A549 (cell line): ENCODE measurements around the gene CECR2. TPM values are rescaled to one million over a fixed set of nuclear protein-coding genes. Genes with fewer than 3 reads are reported as not detected.

Experiments used
- ATAC-seq, 2 experiments: fragments of 200-7000 bp in 1 of 2; fragments of >200 bp in 1 of 2; cut with Nextera tagmentation in 1 of 2; cut with Tn5 transposase in 1 of 2; 3 replicates each; pipeline versions ENCODE4 v1.8.0 to v1.9.1; 2018 to 2020; ENCODE audit warnings: mild to moderate bottlenecking in 1 of 2, moderate library complexity in 1 of 2
- CTCF ChIA-PET: fragments of 300-600 bp; sonication (Branson Sonifier 250); formaldehyde crosslinking; extraction: SDS; loops from one replicate; lab custom pipeline; 2021; ENCODE audit warnings: antibody characterized with exemption, inconsistent platforms; lab: Yijun Ruan, JAX
- POLR2A ChIA-PET: fragments of 350-600 bp; formaldehyde crosslinking; extraction: SDS; loops from one replicate; lab custom pipeline; 2021; ENCODE audit warnings: antibody characterized with exemption, inconsistent platforms; lab: Yijun Ruan, JAX
- DNase-seq, 2 experiments: peaks; one replicate each; pipeline versions ENCODE4 v3.0.0 to v3.0.0-alpha.2; 2011 to 2016; ENCODE audit warnings: low read depth in 1 of 2, low spot score in 1 of 2
- FAIRE-seq: peaks from 2 replicates; lab custom pipeline; 2011; peaks lifted over from hg19 to GRCh38; lab: Jason Lieb, UNC
- H3K27ac ChIP-seq, 2 experiments: fragments of >200 bp; sonication (Bioruptor Twin); formaldehyde crosslinking; 3 replicates each; pipeline ENCODE4 v1.5.1; 2016 to 2017
- H3K4me1 ChIP-seq: fragments of >200 bp; sonication (Bioruptor Twin); formaldehyde crosslinking; 3 replicates; pipeline ENCODE4 v1.6.1; 2016
- H3K4me2 ChIP-seq: fragments of >200 bp; sonication (Bioruptor Twin); formaldehyde crosslinking; 3 replicates; pipeline ENCODE4 v1.6.1; 2016
- H3K4me3 ChIP-seq: fragments of >200 bp; sonication (Bioruptor Twin); formaldehyde crosslinking; 3 replicates; pipeline ENCODE4 v1.5.1; 2016
- H3K9me3 ChIP-seq: fragments of >200 bp; sonication (Bioruptor Twin); formaldehyde crosslinking; 3 replicates; pipeline ENCODE4 v1.6.1; 2016
- CBX8 ChIP-seq: fragments of 200-600 bp; sonication (generic); IDR thresholded peaks from 2 replicates; pipeline ENCODE4 v1.6.1; 2016
- CEBPB ChIP-seq, 2 experiments: fragments of >200 bp in 1 of 2; sonication (Bioruptor Twin) in 1 of 2; formaldehyde crosslinking in 1 of 2; IDR thresholded peaks; 2 replicates each; pipeline ENCODE4 v1.6.1; 2012 to 2016
- CHD4 ChIP-seq: fragments of 200-600 bp; sonication (generic); IDR thresholded peaks from 2 replicates; pipeline ENCODE4 v1.6.1; 2016; ENCODE audit warnings: antibody characterized with exemption, mild to moderate bottlenecking, borderline replicate concordance
- ELK1 ChIP-seq: fragments of 150-350 bp; IDR thresholded peaks from 2 replicates; pipeline ENCODE4 v1.6.1; 2014; ENCODE audit warnings: low read depth, mild to moderate bottlenecking, low read length
- ESRRA ChIP-seq: fragments of 150-350 bp; IDR thresholded peaks from 2 replicates; pipeline ENCODE4 v1.6.1; 2014; ENCODE audit warnings: mild to moderate bottlenecking, low read length, borderline replicate concordance
- FOSL2 ChIP-seq, 2 experiments: fragments of 450-650 bp in 1 of 2; fragments of >200 bp in 1 of 2; sonication (Bioruptor Twin) in 1 of 2; formaldehyde crosslinking; IDR thresholded peaks; 2 replicates each; pipeline versions ENCODE4 v1.5.0 to v1.6.1; 2016 to 2020; ENCODE audit warnings: mild to moderate bottlenecking in 1 of 2, moderate library complexity in 1 of 2
- GATA3 ChIP-seq: IDR thresholded peaks from 2 replicates; pipeline ENCODE4 v1.6.1; 2012; ENCODE audit warnings: borderline replicate concordance
- HDAC2 ChIP-seq: fragments of 200-600 bp; sonication (generic); IDR thresholded peaks from 2 replicates; pipeline ENCODE4 v1.6.1; 2016
- HOXB13 ChIP-seq: fragments of 250-450 bp; sonication (Bioruptor Pico); IDR thresholded peaks from 2 replicates; pipeline ENCODE4 v1.5.0; 2020; ENCODE audit warnings: low read depth, mild to moderate bottlenecking, moderate library complexity
- JUNB ChIP-seq: fragments of >200 bp; sonication (Bioruptor Twin); formaldehyde crosslinking; IDR thresholded peaks from 2 replicates; pipeline ENCODE4 v1.6.1; 2016
- MAFK ChIP-seq: fragments of 450-650 bp; IDR thresholded peaks from 2 replicates; pipeline ENCODE4 v1.6.1; 2014; ENCODE audit not compliant: partially characterized antibody
- RAD21 ChIP-seq, 2 experiments: fragments of >200 bp in 1 of 2; sonication (Bioruptor Twin) in 1 of 2; formaldehyde crosslinking in 1 of 2; IDR thresholded peaks in 1 of 2; conservative IDR thresholded peaks in 1 of 2; 2 replicates in 1 of 2; 3 replicates in 1 of 2; pipeline ENCODE4 v1.6.1; 2012 to 2018; ENCODE audit warnings: inconsistent platforms in 1 of 2
- RFX5 ChIP-seq: fragments of 450-650 bp; IDR thresholded peaks from 2 replicates; pipeline ENCODE4 v1.7.1; 2014; ENCODE audit warnings: antibody characterized with exemption, mild to moderate bottlenecking, moderate library complexity
- SREBF2 ChIP-seq: fragments of 450-650 bp; IDR thresholded peaks from 2 replicates; pipeline ENCODE4 v1.6.1; 2014; ENCODE audit warnings: mild to moderate bottlenecking, moderate library complexity
- TP53 ChIP-seq: fragments of 250-450 bp; sonication (Bioruptor Pico); IDR thresholded peaks from 2 replicates; pipeline ENCODE4 v1.5.0; 2021; ENCODE audit warnings: mild to moderate bottlenecking, moderate library complexity
- USF2 ChIP-seq: fragments of 450-650 bp; IDR thresholded peaks from 2 replicates; pipeline ENCODE4 v1.6.1; 2014; ENCODE audit warnings: antibody characterized with exemption
- ZC3H11A ChIP-seq: fragments of 450-650 bp; IDR thresholded peaks from 2 replicates; pipeline ENCODE4 v1.6.1; 2014; ENCODE audit warnings: antibody characterized with exemption, mild to moderate bottlenecking
- ZFP36 ChIP-seq: fragments of 450-650 bp; IDR thresholded peaks from 2 replicates; pipeline ENCODE4 v1.6.1; 2014; ENCODE audit warnings: borderline replicate concordance; ENCODE audit not compliant: partially characterized antibody
- ZNF302 ChIP-seq: fragments of 250-450 bp; sonication (Bioruptor Pico); IDR thresholded peaks from 2 replicates; pipeline ENCODE4 v1.9.0; 2021; ENCODE audit warnings: inconsistent platforms, mild to moderate bottlenecking, moderate library complexity
- ZSCAN20 ChIP-seq: fragments of 250-450 bp; sonication (Bioruptor Pico); IDR thresholded peaks from 2 replicates; pipeline ENCODE4 v1.8.0; 2022; ENCODE audit warnings: mild to moderate bottlenecking, moderate library complexity
- WGBS: methylation state at CpG from one replicate; pipeline ENCODE4 v1.1.6; 2017; ENCODE audit errors: missing lambda C conversion rate; 5-methylcytosine and 5-hydroxymethylcytosine counted together
- polyA plus RNA-seq, 4 experiments: library from polyadenylated mRNA; depleted of rRNA in 3 of 4; stranded (reverse); fragments of >200 nt; fragmentation: RNase III in 1 of 4; extraction: RNeasy Plus Mini Kit Qiagen cat#74134 plus additional on column Dnase treatment in 1 of 4; gene quantifications; 2 replicates in 3 of 4; 3 replicates in 1 of 4; pipeline ENCODE4 v1.2.3, GENCODE V29; 2011 to 2017
- TF ChIP-seq, protein P1 (sequence below): IDR thresholded peaks from 2 replicates; pipeline ENCODE4 v1.6.1; 2012

The CECR2 gene
- polyA plus RNA-seq, 2 of the 4 experiments (the other 2 are of a cell fraction) = 0.01 to 0.06 TPM

- TF ChIP-seq HOXB13 (CRISPR knock-in tag) = no peak
These were observed 207.2 kb downstream of the CECR2 start (continued) for GRCh38 chr22:17576470-17576869.

GRCh38 chr22:17578136-17578754 is 209.0 kb downstream of the CECR2 start:
- Histone ChIP-seq H3K9me3 (no peaks in the 10 kb centered on the region), H3K4me1 (no peaks in the 10 kb centered on the region), H3K27ac (no peak overlapping the region)
- FAIRE-seq = no peak
- no peak for DNase-seq
- no peak for TF ChIP-seq ZSCAN20
- no peak for TF ChIP-seq HDAC2
- no peak for TF ChIP-seq TP53
- TF ChIP-seq, all 56 proteins: peak for 0
- Histone ChIP-seq H3K4me3 (no peak overlapping the region), H3K4me2 (no peak overlapping the region)
- ATAC-seq = no peak
- ChIA-PET POLR2A (no interaction called here), CTCF (interaction anchor here (0.8 to 0.9 kb wide), 2 partner anchors 9 to 20 kb away, joined by 3 to 5 read pairs; no protein-coding TSS in a partner anchor)
- 73% methylated on average over 11 of the region's 11 CpGs for WGBS

DNA sequence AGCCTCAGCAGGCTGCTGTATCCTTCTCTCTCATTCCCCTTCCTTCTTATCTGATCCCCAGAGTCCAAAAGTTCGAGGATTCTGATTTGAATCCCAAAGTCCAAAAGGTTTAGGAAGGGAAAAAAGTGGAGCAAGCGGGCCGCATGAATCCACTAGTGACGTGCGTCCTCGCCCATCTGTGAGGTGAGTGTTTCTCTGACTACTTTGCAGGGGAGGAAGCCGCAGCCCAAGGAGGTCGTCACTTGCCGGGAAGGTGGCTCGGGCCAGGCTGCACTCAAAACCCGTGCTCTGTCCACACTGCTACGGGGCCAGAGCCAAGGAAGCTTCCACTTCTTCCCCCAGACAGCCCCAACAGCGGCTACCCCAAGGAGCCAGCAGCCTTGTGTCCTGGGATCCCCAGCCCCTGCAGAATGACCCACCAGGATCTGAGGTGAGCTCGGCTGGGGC is 210.3 kb downstream of the CECR2 start:
- POLR2A ChIA-PET = no interaction called here
- TF ChIP-seq RAD21 (conservative IDR thresholded peaks at IDR 0.05 in 1 of 2, IDR thresholded peaks at IDR 0.05 in 1 of 2) (no peak), ELK1 (no peak), JUNB (no peak), ESRRA (no peak), ZNF302 (CRISPR knock-in tag) (no peak), CEBPB (IDR thresholded peaks at IDR 0.05) (no peak), MAFK (no peak), CHD4 (no peak), RFX5 (no peak), ZC3H11A (no peak), ZFP36 (no peak), TP53 (no peak), CBX8 (no peak), USF2 (no peak), GATA3 (no peak), FOSL2 (IDR thresholded peaks at IDR 0.05) (no peak), FOSL2 (CRISPR knock-in tag; IDR thresholded peaks at IDR 0.05) (no peak), SREBF2 (no peak)
- TF ChIP-seq, protein P1, sequence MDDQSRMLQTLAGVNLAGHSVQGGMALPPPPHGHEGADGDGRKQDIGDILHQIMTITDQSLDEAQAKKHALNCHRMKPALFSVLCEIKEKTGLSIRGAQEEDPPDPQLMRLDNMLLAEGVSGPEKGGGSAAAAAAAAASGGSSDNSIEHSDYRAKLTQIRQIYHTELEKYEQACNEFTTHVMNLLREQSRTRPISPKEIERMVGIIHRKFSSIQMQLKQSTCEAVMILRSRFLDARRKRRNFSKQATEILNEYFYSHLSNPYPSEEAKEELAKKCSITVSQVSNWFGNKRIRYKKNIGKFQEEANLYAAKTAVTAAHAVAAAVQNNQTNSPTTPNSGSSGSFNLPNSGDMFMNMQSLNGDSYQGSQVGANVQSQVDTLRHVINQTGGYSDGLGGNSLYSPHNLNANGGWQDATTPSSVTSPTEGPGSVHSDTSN = no peak
- TF ChIP-seq, all 56 proteins: peak for 0
- CTCF ChIA-PET = interaction anchor here (0.6 to 0.9 kb wide), 3 partner anchors 21 to 412 kb away, joined by 3 read pairs; no protein-coding TSS in a partner anchor
- WGBS = 79% methylated on average over 7 of the region's 14 CpGs
- no peaks in the 10 kb centered on the region for H3K4me1 ChIP-seq
- no peak overlapping the region for H3K4me2 ChIP-seq
- H3K9me3 ChIP-seq = no peaks in the 10 kb centered on the region
- H3K4me3 ChIP-seq = no peak overlapping the region
- FAIRE-seq = no peak
- DNase-seq = no peak
- no peak for ATAC-seq
- H3K27ac ChIP-seq = no peak overlapping the region
